NCI-H2171 treated with DMSO at 0.1 percent for 48 hours (cell line): ENCODE results near the gene OR6C74.
A peak's percentile ranks its signal among the peaks of the same experiment; 100 is the strongest.

Experiments used
- DNase-seq: peaks from one replicate; lab custom pipeline; 2025; lab: John Stamatoyannopoulos, UW

The OR6C74 gene

DNA sequence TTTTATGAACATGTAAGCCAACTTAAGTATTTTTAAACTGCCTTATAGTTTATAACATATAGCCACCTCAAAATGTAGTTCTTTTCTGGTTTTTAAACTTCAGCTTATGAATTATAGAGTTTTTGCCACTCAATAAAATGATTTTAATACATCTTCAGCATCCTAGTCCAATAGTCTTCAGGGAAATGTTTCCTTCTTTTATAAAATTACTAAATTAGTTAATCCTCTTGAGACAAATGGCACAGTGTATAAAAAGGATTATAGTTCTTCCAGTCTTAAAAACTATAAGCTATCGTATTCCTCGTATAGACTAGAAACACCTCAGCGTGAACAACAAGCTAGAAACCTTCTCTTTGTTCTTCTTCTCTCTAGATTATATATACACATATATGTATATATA, at the start of gene OR6C74:
Gene OR6C74 (plus strand): TSS at position 301 of the 400 bp plus-strand sequence. CDS start 2,679 bp downstream, outside the sequence.
- DNase-seq = no peak

- DNase-seq = no peak
Observed at GRCh38 chr12:55220725-55221124, 23.7 kb upstream of the OR6C74 start, which contains the start of gene OR10A7. OR10A7 (plus strand) TSS chr12:55221025; CDS start chr12:55221025, 0 bp downstream.

- no peak for DNase-seq
Observed at GRCh38 chr12:55226523-55226922, 17.9 kb upstream of the OR6C74 start.

- no peak for DNase-seq
Observed at GRCh38 chr12:55227643-55228042, 16.8 kb upstream of the OR6C74 start.

DNA sequence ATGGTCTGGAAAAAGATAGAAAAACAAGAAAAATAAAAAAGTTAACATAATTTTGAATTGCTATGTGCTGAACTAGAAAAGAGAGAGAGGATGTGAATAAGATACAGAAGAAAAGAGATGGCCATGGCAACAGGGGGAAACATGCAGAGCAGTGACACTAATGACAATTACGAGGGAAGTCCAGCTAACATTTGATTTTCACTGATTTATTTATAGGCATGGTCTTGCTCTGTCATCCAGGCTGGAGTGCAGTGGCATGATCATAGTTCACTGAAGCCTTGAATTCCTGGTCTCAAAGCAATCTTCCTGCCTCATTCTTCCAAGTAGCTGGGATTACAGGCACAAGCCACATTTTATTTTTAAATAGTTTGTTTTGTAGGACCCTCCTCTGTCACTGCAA, 1.8 kb downstream of the OR6C74 start:
- DNase-seq = no peak

DNA sequence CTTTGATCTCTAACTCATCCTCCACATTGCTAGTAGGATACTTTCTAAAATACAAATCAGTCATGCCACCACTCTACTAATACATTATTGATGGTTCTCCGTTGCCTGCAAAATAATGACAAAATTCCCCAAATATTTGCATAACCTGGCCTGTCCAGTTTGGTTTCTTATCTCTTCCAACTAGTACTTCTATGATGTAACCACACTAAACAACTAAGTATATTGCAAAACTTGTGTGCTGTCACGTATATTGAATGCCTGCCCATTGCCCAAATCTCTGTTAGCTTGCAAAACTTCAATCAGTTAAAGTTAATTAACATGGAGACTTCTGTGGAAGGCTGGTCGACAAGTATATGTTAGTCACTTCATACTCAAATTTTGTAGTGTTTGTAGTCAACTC, 6.5 kb downstream of the OR6C74 start:
- no peak for DNase-seq

DNA sequence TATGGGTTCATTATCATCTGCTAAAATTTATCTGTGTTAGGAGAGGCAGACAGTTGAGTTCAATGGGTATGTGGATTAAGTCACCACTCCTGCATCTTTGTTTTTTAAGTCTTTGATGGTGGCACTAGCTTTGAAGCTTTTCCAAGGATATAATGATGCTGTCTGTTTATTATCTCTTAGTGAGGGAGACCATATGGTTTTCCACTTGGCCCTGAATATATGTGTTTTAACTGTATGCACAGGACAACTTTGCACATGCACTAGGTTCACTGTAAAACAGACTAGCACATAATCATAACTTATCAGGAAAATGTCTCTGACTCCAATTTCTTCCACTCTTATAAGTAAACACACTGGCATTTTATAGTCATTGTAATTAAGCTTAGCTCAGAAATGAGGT, 8.9 kb downstream of the OR6C74 start:
- DNase-seq = no peak

- DNase-seq = no peak
Observed at GRCh38 chr12:55256831-55257230, 12.4 kb downstream of the OR6C74 start.

GRCh38 chr12:55258303-55258702, 13.9 kb downstream of the OR6C74 start:
- peak; percentile 70 for DNase-seq

- no peak for DNase-seq
Observed at GRCh38 chr12:55280991-55281390, 36.6 kb downstream of the OR6C74 start.

DNA sequence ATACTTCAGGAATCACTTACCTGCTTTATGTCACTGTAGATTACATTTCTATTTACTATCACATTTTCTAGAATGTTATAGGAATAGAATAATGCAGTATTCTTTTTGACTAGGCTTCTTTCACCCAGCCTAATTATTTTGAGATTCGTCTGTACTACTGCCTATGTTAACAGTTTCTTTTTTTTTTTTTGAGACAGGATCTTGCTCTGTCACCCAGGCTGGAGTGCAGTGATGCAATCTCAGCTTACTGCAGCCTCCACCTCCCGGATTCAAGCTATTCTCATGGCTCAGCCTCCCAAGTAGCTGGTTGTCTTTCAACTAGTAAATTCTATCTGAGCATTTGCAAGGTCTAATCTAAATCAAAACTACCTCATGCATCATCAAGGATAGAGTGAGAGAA, 45.6 kb downstream of the OR6C74 start:
- DNase-seq = no peak
